HG03432 (cell line): ENCODE data around the gene CCR5AS.
"Not testable (repeated sequence)": the region's sequence is repeated elsewhere in the genome, so short reads cannot be mapped to it uniquely, and the experiment has no call there.

ENCODE experiments used
- ATAC-seq: cut with Tn5 transposase; IDR thresholded peaks from one replicate; pipeline ENCODE4 v1.9.1; 2021; ENCODE audit warnings: mild to moderate bottlenecking, moderate library complexity; ENCODE audit not compliant: unreplicated experiment

CCR5AS gene

GRCh38 chr3:46406443-46406787 is 451 bp downstream of the CCR5AS start:
- ATAC-seq = no peak

- ATAC-seq = no peak
Observed at GRCh38 chr3:46405301-46406019, 1.4 kb downstream of the CCR5AS start.

- not testable (repeated sequence) for ATAC-seq
Observed at GRCh38 chr3:46402902-46403301, 4.0 kb downstream of the CCR5AS start.

- no peak for ATAC-seq
Observed at GRCh38 chr3:46401579-46401978, 5.3 kb downstream of the CCR5AS start.

- no peak for ATAC-seq
Observed at GRCh38 chr3:46400846-46401245, 6.0 kb downstream of the CCR5AS start.

- ATAC-seq = no peak
Observed at GRCh38 chr3:46400000-46400734, 6.7 kb downstream of the CCR5AS start.

GRCh38 chr3:46399557-46399956 is 7.3 kb downstream of the CCR5AS start:
- no peak for ATAC-seq

GRCh38 chr3:46399098-46399497 is 7.8 kb downstream of the CCR5AS start:
- no peak for ATAC-seq

GRCh38 chr3:46398186-46398955 is 8.5 kb downstream of the CCR5AS start:
- no peak for ATAC-seq

- ATAC-seq = no peak
Observed at GRCh38 chr3:46397111-46397510, 9.8 kb downstream of the CCR5AS start.

GRCh38 chr3:46395766-46396530 is 10.9 kb downstream of the CCR5AS start:
- no peak for ATAC-seq

GRCh38 chr3:46395210-46395661 is 11.6 kb downstream of the CCR5AS start:
- ATAC-seq = no peak

GRCh38 chr3:46393554-46394434 is 13.1 kb downstream of the CCR5AS start:
- no peak for ATAC-seq

- no peak for ATAC-seq
Observed at GRCh38 chr3:46393011-46393410, 13.9 kb downstream of the CCR5AS start.

- not testable (repeated sequence) for ATAC-seq
Observed at GRCh38 chr3:46391526-46391925, 15.3 kb downstream of the CCR5AS start.

GRCh38 chr3:46389306-46389705 is 17.6 kb downstream of the CCR5AS start:
- ATAC-seq = no peak

GRCh38 chr3:46388847-46389246 is 18.0 kb downstream of the CCR5AS start:
- not testable (repeated sequence) for ATAC-seq

- ATAC-seq = no peak
Observed at GRCh38 chr3:46386205-46386604, 20.7 kb downstream of the CCR5AS start.

- no peak for ATAC-seq
Observed at GRCh38 chr3:46383951-46384330, 22.9 kb downstream of the CCR5AS start.
